HG02678 (cell line): ENCODE results near the gene TAGLN3.
A peak's percentile ranks its signal among the peaks of the same experiment; 100 is the strongest.

Experiments
- ATAC-seq: cut with Tn5 transposase; IDR thresholded peaks from one replicate; pipeline ENCODE4 v1.9.1; 2021; ENCODE audit warnings: mild to moderate bottlenecking, moderate library complexity; ENCODE audit not compliant: unreplicated experiment

Gene TAGLN3

GRCh38 chr3:111998636-111999483 lies at the start of gene TAGLN3:
TSS of gene TAGLN3 (plus strand) at chr3:111998922. CDS start at chr3:111999423, 501 bp downstream.
- peak; percentile 61 for ATAC-seq

- ATAC-seq: no peak
Measured at GRCh38 chr3:111949712-111950111, 49.0 kb upstream of the TAGLN3 start.

GRCh38 chr3:111951032-111951431 lies 47.7 kb upstream of the TAGLN3 start:
- ATAC-seq: no peak

DNA sequence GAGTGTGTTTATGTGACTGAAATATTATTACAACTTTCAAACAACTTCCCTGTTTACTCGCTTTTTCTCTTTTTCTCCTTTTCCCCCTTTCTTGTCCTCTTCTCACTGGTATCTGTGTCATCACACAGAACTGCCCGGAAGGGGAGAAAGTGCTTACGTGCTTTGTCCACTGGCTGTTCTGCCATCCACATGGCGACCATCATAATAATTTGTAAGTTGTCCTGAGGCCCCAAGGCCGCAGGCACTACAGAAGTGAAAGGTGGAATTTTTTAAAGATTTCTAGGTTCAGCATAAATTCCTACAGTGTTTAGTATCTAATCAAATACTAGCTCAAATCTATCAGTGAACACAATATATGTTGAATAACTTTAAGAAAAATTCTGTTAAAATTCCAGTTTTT lies 46.6 kb upstream of the TAGLN3 start:
- ATAC-seq: no peak

- ATAC-seq: no peak
Measured at GRCh38 chr3:111952866-111953450, 45.8 kb upstream of the TAGLN3 start.

DNA sequence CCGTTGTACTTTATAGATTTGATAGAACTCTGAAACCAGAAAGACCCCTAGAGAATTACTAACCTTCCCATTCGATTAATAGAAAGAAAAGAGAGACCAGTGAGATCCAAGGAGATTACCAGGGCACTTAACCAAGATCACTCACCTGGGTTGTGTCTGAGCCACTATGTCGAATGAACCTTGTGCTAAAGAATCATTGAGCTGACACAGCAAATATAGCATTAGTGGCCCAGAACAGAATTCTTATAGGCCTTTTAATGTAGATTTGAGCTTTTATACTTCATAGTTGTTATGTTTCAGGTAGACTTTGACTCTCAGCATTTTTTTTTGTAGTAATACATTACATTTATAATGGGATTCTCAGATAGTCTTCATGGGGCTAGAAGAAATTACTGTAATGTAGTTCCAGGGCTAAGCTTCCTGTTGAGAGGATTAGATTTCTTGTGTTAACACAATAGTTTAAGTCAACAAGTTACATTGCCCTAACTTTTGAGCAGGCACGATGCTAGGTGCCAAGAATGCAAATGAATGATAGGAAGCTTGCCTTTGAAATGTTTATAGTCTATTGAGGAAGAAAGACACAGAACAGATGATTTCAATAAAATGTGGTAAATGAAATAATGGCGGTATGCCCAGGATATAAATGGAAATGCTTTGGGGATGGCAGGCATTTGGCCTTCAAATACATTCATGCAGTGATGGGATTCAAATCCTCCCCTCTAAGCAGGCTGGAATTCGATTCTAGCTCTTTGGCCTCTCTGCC lies 44.3 kb upstream of the TAGLN3 start:
- no peak for ATAC-seq

- ATAC-seq: no peak
Measured at GRCh38 chr3:111955876-111956275, 42.8 kb upstream of the TAGLN3 start.

DNA sequence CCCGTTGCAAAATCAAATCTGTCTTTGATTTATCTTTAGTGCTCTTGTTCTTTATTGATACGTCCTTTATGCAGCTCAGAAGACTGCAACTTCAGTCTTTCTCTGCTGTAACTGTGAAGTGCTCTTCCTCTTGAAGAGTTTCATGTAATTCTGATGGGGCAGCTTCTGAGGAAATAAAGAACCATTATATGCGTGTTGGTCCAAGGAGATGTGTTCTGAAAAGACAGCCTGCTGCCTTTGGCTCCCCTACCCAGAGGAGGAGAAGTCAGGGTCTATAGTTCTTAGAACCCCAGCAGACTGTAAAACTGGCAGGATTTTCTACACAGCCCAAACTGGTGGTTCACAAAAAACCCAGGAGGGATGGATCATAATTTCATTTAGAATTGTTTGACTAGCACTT lies 42.3 kb upstream of the TAGLN3 start:
- ATAC-seq: no peak

DNA sequence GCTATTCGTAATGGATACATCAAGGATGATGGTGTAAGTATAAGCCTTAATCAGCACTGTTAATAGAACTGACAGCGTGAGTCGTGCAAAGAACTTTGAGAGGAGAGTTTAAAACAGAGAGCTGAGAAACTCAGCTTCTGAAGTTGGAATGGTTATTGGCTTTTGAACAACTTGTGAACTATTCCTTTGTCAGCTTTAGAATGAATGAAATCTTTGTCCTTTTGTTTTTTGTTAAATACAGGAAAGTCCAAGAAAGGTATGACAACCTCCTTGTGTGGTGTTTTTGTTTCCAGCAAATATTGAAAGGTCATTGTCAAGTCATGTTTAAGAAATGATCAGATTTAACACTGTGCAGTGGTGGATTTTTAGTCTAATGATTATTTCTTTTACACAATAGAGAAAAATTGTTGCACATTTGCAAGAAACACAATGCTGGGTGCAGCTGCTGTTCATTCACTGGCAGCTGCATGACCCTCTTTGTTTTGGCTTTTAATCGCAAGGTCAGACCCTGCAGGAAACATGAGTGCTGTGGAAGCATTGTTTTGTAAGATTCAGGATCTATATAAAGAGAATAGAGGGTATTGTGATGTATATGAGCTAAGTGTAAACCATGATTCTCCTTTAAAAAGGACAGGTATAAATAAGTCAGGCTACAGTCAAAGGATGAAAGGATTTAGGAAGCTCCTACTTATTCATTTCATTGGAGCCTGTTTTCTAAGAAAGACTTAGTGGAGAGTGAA lies 41.6 kb upstream of the TAGLN3 start:
- ATAC-seq: no peak

- no peak for ATAC-seq
Measured at GRCh38 chr3:111961461-111962164, 37.1 kb upstream of the TAGLN3 start.

GRCh38 chr3:111963424-111963823 lies 35.3 kb upstream of the TAGLN3 start:
- ATAC-seq: no peak

GRCh38 chr3:111965484-111965883 lies 33.2 kb upstream of the TAGLN3 start:
- ATAC-seq: no peak

- ATAC-seq: no peak
Measured at GRCh38 chr3:111967068-111967467, 31.7 kb upstream of the TAGLN3 start.

DNA sequence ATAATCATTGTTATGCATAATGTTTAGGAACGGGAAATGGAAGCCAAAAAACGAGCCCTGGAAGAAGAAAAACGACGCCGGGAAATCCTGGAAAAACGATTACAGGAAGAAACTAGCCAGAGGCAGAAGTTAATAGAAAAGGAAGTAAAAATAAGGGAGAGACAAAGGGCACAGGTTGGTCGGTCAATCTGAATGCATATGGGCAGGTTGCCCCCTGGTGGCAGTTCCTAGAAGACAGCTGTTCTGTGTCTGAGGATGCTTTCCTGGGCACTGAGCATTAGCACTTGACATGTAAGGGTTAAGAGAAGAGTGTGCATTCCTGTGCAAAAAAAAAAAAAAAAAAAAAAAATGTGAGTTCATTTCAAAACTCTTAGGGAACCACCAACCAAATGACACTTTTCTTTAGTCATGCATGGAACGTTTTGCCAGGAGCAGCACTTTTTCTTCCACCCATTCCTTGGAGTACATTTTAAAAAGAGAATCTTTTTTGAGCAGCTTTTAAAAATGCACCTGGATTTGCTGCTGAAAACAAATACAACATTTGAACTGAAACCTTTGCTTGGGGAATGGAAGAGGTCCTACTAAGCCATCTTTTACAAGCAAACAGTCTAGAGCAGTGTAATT lies 31.0 kb upstream of the TAGLN3 start:
- peak; percentile 96 for ATAC-seq

DNA sequence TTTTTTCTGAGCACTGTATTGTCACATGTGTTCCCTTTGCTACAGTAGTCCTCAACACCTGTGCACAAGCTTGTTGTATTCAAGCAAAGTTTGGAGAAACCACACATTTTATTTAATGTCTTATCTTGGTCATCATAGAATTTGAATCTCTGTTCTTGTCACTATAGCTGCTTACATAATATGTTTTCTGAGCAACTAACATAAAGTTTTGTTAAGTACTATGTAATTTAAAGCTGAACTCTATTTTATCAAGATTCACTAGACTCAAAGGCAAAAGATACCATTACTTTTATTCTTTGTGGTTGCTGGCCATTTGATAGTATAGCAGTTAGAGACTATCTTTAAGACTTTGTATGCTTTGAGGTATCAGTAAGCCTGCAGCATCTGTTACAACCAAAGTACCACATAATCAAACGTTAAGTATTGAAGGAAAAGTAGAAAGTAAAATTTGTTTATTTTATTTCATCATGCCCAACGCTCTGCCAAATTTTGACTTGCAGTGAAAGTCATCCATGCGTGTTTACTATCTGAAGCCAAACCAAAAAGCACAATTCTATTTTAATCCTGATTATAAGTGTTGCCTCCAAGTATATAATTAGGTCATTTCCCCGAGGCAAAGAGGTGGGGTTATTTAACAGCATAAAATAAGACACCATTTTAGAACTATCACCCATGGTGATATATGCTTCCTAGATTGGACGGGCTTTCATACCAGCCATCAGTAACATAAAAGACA lies 30.2 kb upstream of the TAGLN3 start:
- ATAC-seq: no peak

DNA sequence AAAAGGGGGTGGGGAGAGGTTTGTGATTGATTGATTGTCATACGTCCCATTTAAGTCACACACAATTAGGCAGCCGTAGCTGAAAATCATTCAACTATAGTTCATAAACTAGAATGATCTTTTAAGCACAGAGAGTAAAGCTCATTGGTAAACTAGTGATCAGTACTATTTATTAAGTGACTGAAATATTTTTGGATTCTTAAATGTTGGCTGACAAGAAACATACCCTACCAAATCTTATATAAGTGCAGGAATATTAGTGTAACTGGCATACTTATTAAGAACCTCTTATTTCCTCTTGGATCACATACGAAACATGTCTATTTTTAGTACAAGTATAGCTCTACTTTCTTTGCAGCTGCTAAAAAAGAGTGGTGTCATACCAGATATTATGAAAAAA lies 28.3 kb upstream of the TAGLN3 start:
- ATAC-seq: no peak

GRCh38 chr3:111971533-111972130 lies 27.1 kb upstream of the TAGLN3 start:
- ATAC-seq: no peak

- ATAC-seq: no peak
Measured at GRCh38 chr3:111972891-111973290, 25.8 kb upstream of the TAGLN3 start.

DNA sequence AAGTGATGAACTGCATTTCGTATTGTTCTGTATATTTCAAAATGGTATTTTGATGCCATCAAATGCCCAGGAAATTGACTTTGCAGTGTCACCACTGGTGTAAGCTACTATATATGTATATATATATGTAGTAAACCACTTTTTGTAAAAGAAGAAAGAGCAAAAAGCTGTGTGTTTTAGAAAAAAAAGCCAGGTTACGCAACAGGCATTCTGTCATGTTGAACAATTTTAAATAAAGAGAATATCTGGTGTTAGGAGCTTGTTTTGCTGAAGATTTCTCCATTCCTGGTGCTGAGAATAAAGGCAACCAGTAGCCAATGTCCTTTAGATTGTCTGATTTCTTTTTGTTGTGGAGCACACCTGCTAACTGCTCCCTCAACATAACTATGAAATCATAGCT lies 23.6 kb upstream of the TAGLN3 start:
- ATAC-seq: no peak
